H1 (cell line): ENCODE data around the gene TMCC1. TPM values are rescaled to one million over a fixed set of nuclear protein-coding genes. Genes with fewer than 3 reads are reported as not detected.

Source experiments
- CBX8 ChIP-seq: fragments of 300-800, 300-1000 bp; sonication (generic); IDR thresholded peaks from 2 replicates; pipeline ENCODE4 v1.7.1; 2016; ENCODE audit warnings: low read depth, low read length, borderline replicate concordance
- FOSL1 ChIP-seq: IDR thresholded peaks from 2 replicates; pipeline ENCODE4 v1.6.1; 2011; ENCODE audit warnings: mild to moderate bottlenecking, low read depth, low read length, moderate library complexity; ENCODE audit not compliant: insufficient read depth
- POU5F1 ChIP-seq: IDR thresholded peaks from 2 replicates; pipeline ENCODE4 v1.6.1; 2011; ENCODE audit warnings: low read depth, mild to moderate bottlenecking, low read length, moderate library complexity
- RAD21 ChIP-seq, 2 experiments: IDR thresholded peaks in 1 of 2; conservative IDR thresholded peaks in 1 of 2; 2 replicates each; pipeline ENCODE4 v1.6.1; 2011; ENCODE audit warnings: low read depth in 2 of 2, low read length in 2 of 2, improper control_type of control experiment in 1 of 2, inconsistent platforms in 1 of 2, mild to moderate bottlenecking in 1 of 2, moderate library complexity in 1 of 2
- TAF1 ChIP-seq: IDR thresholded peaks from 2 replicates; pipeline ENCODE4 v1.6.1; 2011; ENCODE audit warnings: mild to moderate bottlenecking, low read depth, low read length
- polyA plus RNA-seq, 7 experiments: library from polyadenylated mRNA; depleted of rRNA in 3 of 7; stranded (reverse) in 5 of 7; unstranded in 2 of 7; fragments of >200 nt in 5 of 7; fragments of 200-250 nt in 2 of 7; gene quantifications; 1 replicate in 5 of 7; 2 replicates in 1 of 7; 4 replicates in 1 of 7; pipeline versions ENCODE4 v1.2.1 to v1.2.3, GENCODE V29; 2011 to 2013; ENCODE audit warnings: missing spikeins in 2 of 7, mixed read lengths in 2 of 7
- total RNA-seq: library from RNA; stranded (reverse); fragmentation: NEBNext Ultra II Directional; extraction: Animal tissue kit (Norgen Biotek cat#: 25700); gene quantifications from 2 replicates; pipeline ENCODE4 v1.2.1, GENCODE V29; 2021

Gene TMCC1
- total and polyA plus RNA-seq, 2 of the 8 experiments (the other 6 are each of a cell fraction or from before 2014, with no cell fraction given) = 10.4 to 27.1 TPM

GRCh38 chr3:129824926-129825541 is 68.5 kb downstream of the TMCC1 start (continued):
- no peak for TF ChIP-seq FOSL1
- TF ChIP-seq RAD21 (IDR thresholded peaks at IDR 0.05 in 1 of 2, conservative IDR thresholded peaks at IDR 0.05 in 1 of 2; ENCODE audit: low read depth in 2 of 2, low read length in 2 of 2) = peak; percentile 89 to 91
- no peak for TF ChIP-seq POU5F1
- no peak for TF ChIP-seq TAF1
- TF ChIP-seq CBX8 = no peak
